Measurements from ENCODE around the gene RASGEF1C. TPM values are rescaled to one million over a fixed set of nuclear protein-coding genes. Genes with fewer than 3 reads are reported as not detected.

The RASGEF1C gene
- total and polyA plus RNA-seq, 2 of the 13 experiments (the other 11 are each of a cell fraction or from before 2014, with no cell fraction given): not detected

DNA sequence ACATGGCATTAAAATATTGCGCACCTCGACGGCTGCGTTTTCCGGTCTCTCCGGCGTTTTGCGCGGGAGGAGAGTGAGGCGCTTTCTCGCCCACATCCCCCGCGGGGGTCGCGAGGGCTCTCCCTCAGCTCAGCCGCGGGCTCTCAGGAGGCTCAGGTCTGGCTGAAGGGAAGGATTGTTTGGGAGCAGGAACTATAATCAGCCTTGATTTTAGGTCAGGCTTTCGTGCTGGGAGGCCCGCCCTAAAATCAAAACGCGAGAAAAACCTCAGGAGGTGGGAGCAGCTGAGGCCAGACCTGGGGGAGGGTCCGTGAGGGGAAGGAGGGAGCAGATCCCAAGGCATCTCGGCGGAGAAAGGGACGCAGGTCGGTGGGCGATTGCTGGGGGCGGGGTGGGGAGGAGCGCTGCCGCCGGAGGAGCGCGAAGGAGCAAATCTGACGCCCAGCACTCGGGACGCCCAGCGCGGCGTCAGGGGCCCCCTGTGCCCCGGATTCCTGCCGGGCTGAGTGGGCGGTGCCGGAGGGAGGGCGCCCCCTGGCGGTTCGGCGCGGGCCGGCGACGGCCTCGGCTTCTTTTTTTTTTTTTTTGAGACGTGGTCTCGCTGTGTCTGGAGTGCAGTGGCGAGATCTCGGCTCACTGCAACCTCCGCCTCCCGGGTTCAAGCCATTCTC is 118.8 kb downstream of the RASGEF1C start (continued):
- no peak for TF ChIP-seq ZC3H13 (CRISPR knock-in tag; IDR thresholded peaks at IDR 0.05)
- no peak for TF ChIP-seq ZFP36L1 (CRISPR knock-in tag; IDR thresholded peaks at IDR 0.05)
- TF ChIP-seq ZNF670 (CRISPR knock-in tag; IDR thresholded peaks at IDR 0.05; ENCODE audit: borderline replicate concordance): 0 out of 2 replicates have a peak, but pooled peaks have one; percentile 34
- TF ChIP-seq KDM2A (CRISPR knock-in tag; IDR thresholded peaks at IDR 0.05; ENCODE audit: borderline replicate concordance, low read depth): peak; percentile 59; the same call in 1 of the 2 replicates
- TF ChIP-seq, protein P1, sequence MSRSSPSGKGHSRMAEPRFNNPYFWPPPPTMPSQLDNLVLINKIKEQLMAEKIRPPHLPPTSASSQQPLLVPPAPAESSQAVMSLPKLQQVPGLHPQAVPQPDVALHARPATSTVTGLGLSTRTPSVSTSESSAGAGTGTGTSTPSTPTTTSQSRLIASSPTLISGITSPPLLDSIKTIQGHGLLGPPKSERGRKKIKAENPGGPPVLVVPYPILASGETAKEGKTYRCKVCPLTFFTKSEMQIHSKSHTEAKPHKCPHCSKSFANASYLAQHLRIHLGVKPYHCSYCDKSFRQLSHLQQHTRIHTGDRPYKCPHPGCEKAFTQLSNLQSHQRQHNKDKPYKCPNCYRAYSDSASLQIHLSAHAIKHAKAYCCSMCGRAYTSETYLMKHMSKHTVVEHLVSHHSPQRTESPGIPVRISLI (CRISPR knock-in tag; IDR thresholded peaks at IDR 0.05; ENCODE audit: borderline replicate concordance): peak; percentile 98
- TF ChIP-seq TEAD3 (CRISPR knock-in tag; optimal IDR thresholded peaks at IDR 0.05; ENCODE audit: borderline replicate concordance): peak; percentile 27
- TF ChIP-seq ZNF557 (CRISPR knock-in tag; IDR thresholded peaks at IDR 0.05): no peak
- no peak for TF ChIP-seq ETV6 (CRISPR knock-in tag; conservative IDR thresholded peaks at IDR 0.05)
- TF ChIP-seq NPAS2 (CRISPR knock-in tag; IDR thresholded peaks at IDR 0.05; ENCODE audit: borderline replicate concordance): no peak
- TF ChIP-seq ZNF205 (CRISPR knock-in tag; IDR thresholded peaks at IDR 0.05): no peak
- TF ChIP-seq KLF11 (CRISPR knock-in tag; IDR thresholded peaks at IDR 0.05): no peak
- TF ChIP-seq, protein P2, sequence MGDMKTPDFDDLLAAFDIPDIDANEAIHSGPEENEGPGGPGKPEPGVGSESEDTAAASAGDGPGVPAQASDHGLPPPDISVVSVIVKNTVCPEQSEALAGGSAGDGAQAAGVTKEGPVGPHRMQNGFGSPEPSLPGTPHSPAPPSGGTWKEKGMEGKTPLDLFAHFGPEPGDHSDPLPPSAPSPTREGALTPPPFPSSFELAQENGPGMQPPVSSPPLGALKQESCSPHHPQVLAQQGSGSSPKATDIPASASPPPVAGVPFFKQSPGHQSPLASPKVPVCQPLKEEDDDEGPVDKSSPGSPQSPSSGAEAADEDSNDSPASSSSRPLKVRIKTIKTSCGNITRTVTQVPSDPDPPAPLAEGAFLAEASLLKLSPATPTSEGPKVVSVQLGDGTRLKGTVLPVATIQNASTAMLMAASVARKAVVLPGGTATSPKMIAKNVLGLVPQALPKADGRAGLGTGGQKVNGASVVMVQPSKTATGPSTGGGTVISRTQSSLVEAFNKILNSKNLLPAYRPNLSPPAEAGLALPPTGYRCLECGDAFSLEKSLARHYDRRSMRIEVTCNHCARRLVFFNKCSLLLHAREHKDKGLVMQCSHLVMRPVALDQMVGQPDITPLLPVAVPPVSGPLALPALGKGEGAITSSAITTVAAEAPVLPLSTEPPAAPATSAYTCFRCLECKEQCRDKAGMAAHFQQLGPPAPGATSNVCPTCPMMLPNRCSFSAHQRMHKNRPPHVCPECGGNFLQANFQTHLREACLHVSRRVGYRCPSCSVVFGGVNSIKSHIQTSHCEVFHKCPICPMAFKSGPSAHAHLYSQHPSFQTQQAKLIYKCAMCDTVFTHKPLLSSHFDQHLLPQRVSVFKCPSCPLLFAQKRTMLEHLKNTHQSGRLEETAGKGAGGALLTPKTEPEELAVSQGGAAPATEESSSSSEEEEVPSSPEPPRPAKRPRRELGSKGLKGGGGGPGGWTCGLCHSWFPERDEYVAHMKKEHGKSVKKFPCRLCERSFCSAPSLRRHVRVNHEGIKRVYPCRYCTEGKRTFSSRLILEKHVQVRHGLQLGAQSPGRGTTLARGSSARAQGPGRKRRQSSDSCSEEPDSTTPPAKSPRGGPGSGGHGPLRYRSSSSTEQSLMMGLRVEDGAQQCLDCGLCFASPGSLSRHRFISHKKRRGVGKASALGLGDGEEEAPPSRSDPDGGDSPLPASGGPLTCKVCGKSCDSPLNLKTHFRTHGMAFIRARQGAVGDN (CRISPR knock-in tag; IDR thresholded peaks at IDR 0.05): peak; percentile 60
- peak; percentile 52 for TF ChIP-seq YY1 (IDR thresholded peaks at IDR 0.05; ENCODE audit: insufficient read depth, insufficient replicate concordance, low read depth, low read length)
- TF ChIP-seq, protein P3, sequence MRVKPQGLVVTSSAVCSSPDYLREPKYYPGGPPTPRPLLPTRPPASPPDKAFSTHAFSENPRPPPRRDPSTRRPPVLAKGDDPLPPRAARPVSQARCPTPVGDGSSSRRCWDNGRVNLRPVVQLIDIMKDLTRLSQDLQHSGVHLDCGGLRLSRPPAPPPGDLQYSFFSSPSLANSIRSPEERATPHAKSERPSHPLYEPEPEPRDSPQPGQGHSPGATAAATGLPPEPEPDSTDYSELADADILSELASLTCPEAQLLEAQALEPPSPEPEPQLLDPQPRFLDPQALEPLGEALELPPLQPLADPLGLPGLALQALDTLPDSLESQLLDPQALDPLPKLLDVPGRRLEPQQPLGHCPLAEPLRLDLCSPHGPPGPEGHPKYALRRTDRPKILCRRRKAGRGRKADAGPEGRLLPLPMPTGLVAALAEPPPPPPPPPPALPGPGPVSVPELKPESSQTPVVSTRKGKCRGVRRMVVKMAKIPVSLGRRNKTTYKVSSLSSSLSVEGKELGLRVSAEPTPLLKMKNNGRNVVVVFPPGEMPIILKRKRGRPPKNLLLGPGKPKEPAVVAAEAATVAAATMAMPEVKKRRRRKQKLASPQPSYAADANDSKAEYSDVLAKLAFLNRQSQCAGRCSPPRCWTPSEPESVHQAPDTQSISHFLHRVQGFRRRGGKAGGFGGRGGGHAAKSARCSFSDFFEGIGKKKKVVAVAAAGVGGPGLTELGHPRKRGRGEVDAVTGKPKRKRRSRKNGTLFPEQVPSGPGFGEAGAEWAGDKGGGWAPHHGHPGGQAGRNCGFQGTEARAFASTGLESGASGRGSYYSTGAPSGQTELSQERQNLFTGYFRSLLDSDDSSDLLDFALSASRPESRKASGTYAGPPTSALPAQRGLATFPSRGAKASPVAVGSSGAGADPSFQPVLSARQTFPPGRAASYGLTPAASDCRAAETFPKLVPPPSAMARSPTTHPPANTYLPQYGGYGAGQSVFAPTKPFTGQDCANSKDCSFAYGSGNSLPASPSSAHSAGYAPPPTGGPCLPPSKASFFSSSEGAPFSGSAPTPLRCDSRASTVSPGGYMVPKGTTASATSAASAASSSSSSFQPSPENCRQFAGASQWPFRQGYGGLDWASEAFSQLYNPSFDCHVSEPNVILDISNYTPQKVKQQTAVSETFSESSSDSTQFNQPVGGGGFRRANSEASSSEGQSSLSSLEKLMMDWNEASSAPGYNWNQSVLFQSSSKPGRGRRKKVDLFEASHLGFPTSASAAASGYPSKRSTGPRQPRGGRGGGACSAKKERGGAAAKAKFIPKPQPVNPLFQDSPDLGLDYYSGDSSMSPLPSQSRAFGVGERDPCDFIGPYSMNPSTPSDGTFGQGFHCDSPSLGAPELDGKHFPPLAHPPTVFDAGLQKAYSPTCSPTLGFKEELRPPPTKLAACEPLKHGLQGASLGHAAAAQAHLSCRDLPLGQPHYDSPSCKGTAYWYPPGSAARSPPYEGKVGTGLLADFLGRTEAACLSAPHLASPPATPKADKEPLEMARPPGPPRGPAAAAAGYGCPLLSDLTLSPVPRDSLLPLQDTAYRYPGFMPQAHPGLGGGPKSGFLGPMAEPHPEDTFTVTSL (CRISPR knock-in tag; IDR thresholded peaks at IDR 0.05; ENCODE audit: borderline replicate concordance): no peak
- TF ChIP-seq, protein P4, sequence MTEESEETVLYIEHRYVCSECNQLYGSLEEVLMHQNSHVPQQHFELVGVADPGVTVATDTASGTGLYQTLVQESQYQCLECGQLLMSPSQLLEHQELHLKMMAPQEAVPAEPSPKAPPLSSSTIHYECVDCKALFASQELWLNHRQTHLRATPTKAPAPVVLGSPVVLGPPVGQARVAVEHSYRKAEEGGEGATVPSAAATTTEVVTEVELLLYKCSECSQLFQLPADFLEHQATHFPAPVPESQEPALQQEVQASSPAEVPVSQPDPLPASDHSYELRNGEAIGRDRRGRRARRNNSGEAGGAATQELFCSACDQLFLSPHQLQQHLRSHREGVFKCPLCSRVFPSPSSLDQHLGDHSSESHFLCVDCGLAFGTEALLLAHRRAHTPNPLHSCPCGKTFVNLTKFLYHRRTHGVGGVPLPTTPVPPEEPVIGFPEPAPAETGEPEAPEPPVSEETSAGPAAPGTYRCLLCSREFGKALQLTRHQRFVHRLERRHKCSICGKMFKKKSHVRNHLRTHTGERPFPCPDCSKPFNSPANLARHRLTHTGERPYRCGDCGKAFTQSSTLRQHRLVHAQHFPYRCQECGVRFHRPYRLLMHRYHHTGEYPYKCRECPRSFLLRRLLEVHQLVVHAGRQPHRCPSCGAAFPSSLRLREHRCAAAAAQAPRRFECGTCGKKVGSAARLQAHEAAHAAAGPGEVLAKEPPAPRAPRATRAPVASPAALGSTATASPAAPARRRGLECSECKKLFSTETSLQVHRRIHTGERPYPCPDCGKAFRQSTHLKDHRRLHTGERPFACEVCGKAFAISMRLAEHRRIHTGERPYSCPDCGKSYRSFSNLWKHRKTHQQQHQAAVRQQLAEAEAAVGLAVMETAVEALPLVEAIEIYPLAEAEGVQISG (CRISPR knock-in tag; IDR thresholded peaks at IDR 0.05): 0 out of 2 replicates have a peak, but pooled peaks have one; percentile 27
